ENCODE measurements around the gene HERPUD2. TPM values are rescaled to one million over a fixed set of nuclear protein-coding genes. Genes with fewer than 3 reads are reported as not detected.
"Not testable (repeated sequence)": the region's sequence is repeated elsewhere in the genome, so short reads cannot be mapped to it uniquely, and the experiment has no call there.

HERPUD2 gene
- total RNA-seq, 3 donors from 2014 or later, result 23.5 to 41.4 (median 34.7) TPM

GRCh38 chr7:35691366-35691765 is 3.6 kb downstream of the HERPUD2 start:
- Histone ChIP-seq H3K9me3 (no peaks in the 10 kb centered on the region), H3K4me3 (no peak overlapping the region), H3K4me1 (ENCODE audit: low read depth) (peaks cover 36% of the 10 kb centered on the region), H3K36me3 (ENCODE audit: low read depth) (no peaks in the 10 kb centered on the region)
- DNase-seq (no peak), ATAC-seq (no peak)
- intact Hi-C loops (cut with DNase I, micrococcal nuclease), result no loop called here
- TF ChIP-seq CTCF (IDR thresholded peaks at IDR 0.05), result no peak

DNA sequence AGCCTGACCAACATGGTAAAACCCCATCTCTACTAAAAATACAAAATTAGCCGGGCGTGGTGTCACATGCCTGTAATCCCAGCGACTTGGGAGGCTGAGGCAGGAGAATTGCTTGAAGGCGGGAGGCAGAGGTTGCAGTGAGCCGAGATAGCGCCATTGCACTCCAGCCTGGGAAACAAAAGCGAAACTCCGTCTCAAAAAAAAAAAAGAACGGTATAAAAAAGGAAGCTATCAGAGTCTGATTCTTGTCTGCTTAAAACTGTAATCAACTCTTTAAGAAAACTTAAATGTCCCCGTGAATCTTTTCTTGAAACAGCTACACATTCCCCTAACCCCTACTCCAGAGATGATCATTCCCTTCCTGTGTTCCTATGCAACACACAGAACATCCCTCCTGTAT is 4.3 kb downstream of the HERPUD2 start:
- DNase-seq; H3K4me3 ChIP-seq; H3K9me3 ChIP-seq; H3K36me3 ChIP-seq (ENCODE audit: low read depth); ATAC-seq; intact Hi-C loops (cut with DNase I, micrococcal nuclease): not testable (repeated sequence)
- H3K4me1 ChIP-seq (ENCODE audit: low read depth), result peaks cover 31% of the 10 kb centered on the region

DNA sequence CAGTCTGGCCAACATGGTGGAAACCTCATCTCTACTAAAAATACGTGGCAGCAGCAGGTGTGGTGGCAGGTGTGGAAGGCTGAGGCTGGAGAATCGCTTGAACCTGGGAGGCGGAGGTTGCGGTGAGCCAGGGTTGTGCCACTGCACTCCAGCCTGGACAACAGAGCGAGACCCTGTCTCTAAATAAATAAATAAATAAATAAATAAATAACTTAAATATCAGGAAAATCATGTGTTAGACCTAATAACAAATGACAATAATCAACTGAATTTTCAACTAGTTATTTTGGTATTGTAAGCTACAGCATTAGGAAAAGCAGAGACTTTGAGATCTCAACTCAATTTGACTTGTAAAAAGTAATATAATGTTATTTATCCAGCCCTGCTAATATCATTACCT is 9.2 kb downstream of the HERPUD2 start:
- Histone ChIP-seq H3K9me3 (no peaks in the 10 kb centered on the region), H3K36me3 (ENCODE audit: low read depth) (no peaks in the 10 kb centered on the region), H3K4me3 (no peak overlapping the region), H3K4me1 (ENCODE audit: low read depth) (peaks cover 3% of the 10 kb centered on the region)
- no peak for ATAC-seq
- DNase-seq, result no peak
- no peak for TF ChIP-seq CTCF (IDR thresholded peaks at IDR 0.05)
- intact Hi-C loops (cut with DNase I, micrococcal nuclease), result no loop called here

- intact Hi-C loops (cut with DNase I, micrococcal nuclease), result no loop called here
- no peaks in the 10 kb centered on the region for H3K4me1 ChIP-seq (ENCODE audit: low read depth)
- no peak for ATAC-seq
- no peaks in the 10 kb centered on the region for H3K36me3 ChIP-seq (ENCODE audit: low read depth)
- DNase-seq, result no peak
- no peak overlapping the region for H3K4me3 ChIP-seq
- TF ChIP-seq CTCF (IDR thresholded peaks at IDR 0.05), result no peak
- no peaks in the 10 kb centered on the region for H3K9me3 ChIP-seq
Observed at GRCh38 chr7:35681231-35682029, 13.5 kb downstream of the HERPUD2 start.

DNA sequence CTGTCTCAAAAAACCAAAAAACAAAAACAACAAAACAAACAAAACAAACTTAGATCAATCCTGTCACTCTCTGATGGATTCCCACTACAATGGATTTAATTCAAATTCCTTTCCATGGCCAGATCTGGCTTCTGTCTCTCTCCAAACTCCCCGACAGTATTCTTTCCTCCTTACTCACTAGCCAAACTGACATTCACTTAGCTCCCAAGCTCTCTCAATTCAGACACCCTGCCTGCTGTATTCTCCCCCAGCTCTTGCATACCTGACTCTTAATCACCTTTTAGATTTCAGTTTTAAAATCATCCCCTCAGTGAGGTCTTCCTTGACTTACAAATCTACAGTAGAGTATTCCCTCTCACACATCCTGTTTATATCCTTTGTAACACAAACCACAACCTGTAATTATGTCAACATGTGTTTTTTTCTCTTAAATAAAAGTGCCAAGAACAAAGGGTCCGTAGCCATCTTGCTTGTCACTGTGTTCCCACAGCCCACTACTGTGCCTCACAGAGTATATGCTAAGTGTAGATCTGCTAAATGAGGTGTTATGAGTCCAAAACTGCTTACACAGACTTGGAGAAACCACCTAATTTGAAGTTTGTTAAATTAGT is 14.4 kb downstream of the HERPUD2 start:
- Histone ChIP-seq H3K4me1 (ENCODE audit: low read depth) (no peaks in the 10 kb centered on the region), H3K9me3 (no peaks in the 10 kb centered on the region), H3K36me3 (ENCODE audit: low read depth) (no peaks in the 10 kb centered on the region), H3K4me3 (no peak overlapping the region)
- intact Hi-C loops (cut with DNase I, micrococcal nuclease), result no loop called here
- TF ChIP-seq CTCF (IDR thresholded peaks at IDR 0.05), result no peak
- DNase-seq (no peak), ATAC-seq (no peak)

DNA sequence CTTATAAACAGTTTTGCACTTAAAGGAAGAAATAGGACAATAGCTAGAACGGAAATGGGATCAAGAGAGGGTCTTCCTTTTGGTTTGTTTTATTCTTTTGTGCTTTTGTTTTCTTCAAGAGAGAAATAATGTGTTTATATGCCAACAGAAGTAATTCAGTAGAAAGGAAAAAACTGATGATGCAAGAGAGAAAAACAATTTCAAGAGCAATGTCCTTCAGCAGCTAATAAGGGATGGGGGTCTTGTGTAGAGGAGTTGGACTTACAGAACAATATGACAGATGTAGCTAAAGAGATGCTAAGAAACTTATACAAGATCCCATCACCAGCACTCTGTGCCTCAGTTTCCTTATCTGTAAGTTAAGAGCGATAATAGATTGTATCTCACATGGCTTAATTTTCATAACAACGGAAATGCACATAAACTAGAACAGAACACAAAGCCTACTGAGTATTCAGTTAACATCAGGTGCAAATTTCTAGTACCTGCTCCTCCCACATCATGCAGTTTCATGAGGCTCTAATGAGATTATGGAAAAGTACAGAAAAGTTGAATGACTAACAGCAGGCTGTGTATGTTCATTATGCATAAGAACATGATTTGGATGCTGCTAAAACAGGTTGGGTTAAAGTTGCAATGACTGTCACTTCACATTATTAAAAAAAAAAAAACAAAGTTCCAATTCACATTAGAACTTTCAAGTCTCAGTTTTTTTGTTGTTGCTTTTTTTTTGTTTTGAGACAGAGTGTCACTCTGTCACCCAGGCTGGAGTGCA is 17.2 kb downstream of the HERPUD2 start:
- Histone ChIP-seq H3K9me3 (no peaks in the 10 kb centered on the region), H3K4me3 (no peak overlapping the region), H3K36me3 (ENCODE audit: low read depth) (no peaks in the 10 kb centered on the region), H3K4me1 (ENCODE audit: low read depth) (no peaks in the 10 kb centered on the region)
- no peak for DNase-seq
- intact Hi-C loops (cut with DNase I, micrococcal nuclease), result no loop called here
- TF ChIP-seq CTCF (IDR thresholded peaks at IDR 0.05), result no peak
- no peak for ATAC-seq

Measured in mucosa of descending colon (tissue), 3 donors.